Neural cell (in vitro differentiated cells): ENCODE measurements around the gene TIAM2. TPM values are rescaled to one million over a fixed set of nuclear protein-coding genes. Genes with fewer than 3 reads are reported as not detected.

Source experiments
- H2AFZ ChIP-seq: fragments of 200-600, 300-800 bp; sonication (generic), shearing (Covaris generic); 2 replicates; pipeline ENCODE4 v1.6.0; 2014; ENCODE audit warnings: low read depth, mild to moderate bottlenecking, antibody characterized with exemption, low read length, moderate library complexity
- H3F3A ChIP-seq: fragments of 200-600 bp; shearing (Covaris generic); 2 replicates; pipeline ENCODE4 v1.6.1; 2016; ENCODE audit warnings: mild to moderate bottlenecking, moderate library complexity, mixed read lengths, antibody characterized with exemption, low read length; ENCODE audit not compliant: insufficient read depth, poor library complexity, severe bottlenecking
- H3K27ac ChIP-seq: fragments of 200-600, 300-800 bp; sonication (generic), shearing (Covaris generic); 2 replicates; pipeline ENCODE4 v1.5.1; 2014; ENCODE audit warnings: mild to moderate bottlenecking, low read length, moderate library complexity
- H3K27me3 ChIP-seq: fragments of 300-800, 200-600 bp; sonication (generic), shearing (Covaris generic); 2 replicates; pipeline ENCODE4 v1.6.0; 2014; ENCODE audit warnings: mild to moderate bottlenecking, low read depth, low read length, moderate library complexity; ENCODE audit not compliant: insufficient read depth
- H3K36me3 ChIP-seq: fragments of 300-800, 200-600 bp; sonication (generic), shearing (Covaris generic); 2 replicates; pipeline ENCODE4 v1.5.1; 2014; ENCODE audit warnings: mild to moderate bottlenecking, antibody characterized with exemption, low read length, moderate library complexity; ENCODE audit not compliant: insufficient read depth
- H3K4me2 ChIP-seq: fragments of 300-800, 200-600 bp; sonication (generic), shearing (Covaris generic); 2 replicates; pipeline ENCODE4 v1.6.0; 2014; ENCODE audit warnings: mild to moderate bottlenecking, low read length
- H3K4me3 ChIP-seq: fragments of 300-800, 200-600 bp; sonication (generic), shearing (Covaris generic); 2 replicates; pipeline ENCODE4 v1.5.1; 2014; ENCODE audit warnings: mild to moderate bottlenecking, low read length, moderate library complexity
- H3K79me2 ChIP-seq: fragments of 200-600 bp; shearing (Covaris generic); replicated peaks from 2 replicates; pipeline ENCODE4 v1.6.0; 2014; ENCODE audit warnings: mild to moderate bottlenecking, low read length, moderate library complexity; ENCODE audit not compliant: insufficient read depth
- H3K9ac ChIP-seq: fragments of 300-800, 200-600 bp; sonication (generic), shearing (Covaris generic); 2 replicates; pipeline ENCODE4 v1.6.1; 2016; ENCODE audit warnings: mild to moderate bottlenecking, low read length, mixed read lengths
- H3K9me2 ChIP-seq: fragments of 200-600 bp; shearing (Covaris generic); 2 replicates; pipeline ENCODE4 v1.6.1; 2016; ENCODE audit warnings: mild to moderate bottlenecking, low read length, mixed read lengths; ENCODE audit not compliant: insufficient read depth
- H3K9me3 ChIP-seq: fragments of 200-600, 300-800 bp; sonication (generic), shearing (Covaris generic); 2 replicates; pipeline ENCODE4 v1.6.1; 2016; ENCODE audit warnings: mild to moderate bottlenecking, mixed run types, low read length, moderate library complexity, mixed read lengths
- H4K20me1 ChIP-seq: fragments of 200-600 bp; shearing (Covaris generic); 2 replicates; pipeline ENCODE4 v1.6.1; 2016; ENCODE audit warnings: mild to moderate bottlenecking, mixed run types; ENCODE audit not compliant: insufficient read depth
- CTCF ChIP-seq: fragments of 450-650 bp; IDR thresholded peaks from 2 replicates; pipeline ENCODE4 v1.5.1; 2014; ENCODE audit warnings: antibody characterized with exemption, mild to moderate bottlenecking, moderate library complexity; ENCODE audit not compliant: poor library complexity, severe bottlenecking
- EP300 ChIP-seq: fragments of 450-650 bp; conservative IDR thresholded peaks from 2 replicates; pipeline ENCODE4 v1.6.1; 2014; ENCODE audit warnings: antibody characterized with exemption, mild to moderate bottlenecking, moderate library complexity; ENCODE audit not compliant: poor library complexity, severe bottlenecking
- EZH2 ChIP-seq: fragments of 200-600, 300-800 bp; shearing (Covaris generic), sonication (generic); IDR thresholded peaks from 2 replicates; pipeline ENCODE4 v1.6.1; 2014; ENCODE audit warnings: antibody characterized with exemption, low read length, borderline replicate concordance, mild to moderate bottlenecking; ENCODE audit not compliant: insufficient read depth, poor library complexity, severe bottlenecking
- MXI1 ChIP-seq: fragments of 450-650 bp; conservative IDR thresholded peaks from 2 replicates; pipeline ENCODE4 v1.6.1; 2014; ENCODE audit warnings: antibody characterized with exemption, mild to moderate bottlenecking; ENCODE audit not compliant: poor library complexity, severe bottlenecking
- POLR2AphosphoS5 ChIP-seq: IDR thresholded peaks from 2 replicates; pipeline ENCODE4 v1.6.1; 2012
- RAD21 ChIP-seq: fragments of 450-650 bp; conservative IDR thresholded peaks from 2 replicates; pipeline ENCODE4 v1.6.1; 2014; ENCODE audit warnings: antibody characterized with exemption, mild to moderate bottlenecking, moderate library complexity
- SMC3 ChIP-seq: fragments of 450-650 bp; conservative IDR thresholded peaks from 2 replicates; pipeline ENCODE4 v1.6.1; 2014; ENCODE audit warnings: antibody characterized with exemption, mild to moderate bottlenecking, moderate library complexity; ENCODE audit not compliant: poor library complexity
- TAF1 ChIP-seq: IDR thresholded peaks from 2 replicates; pipeline ENCODE4 v1.6.1; 2012; ENCODE audit warnings: low read depth
- polyA plus RNA-seq: library from polyadenylated mRNA; depleted of rRNA; stranded (reverse); fragments of >200 nt; gene quantifications from 2 replicates; pipeline ENCODE4 v1.2.3, GENCODE V29; 2014
- TF ChIP-seq, protein P1 (sequence below): IDR thresholded peaks from 2 replicates; pipeline ENCODE4 v1.6.1; 2012; ENCODE audit warnings: borderline replicate concordance

Gene TIAM2
- polyA plus RNA-seq, 1 donor from 2014 or later: 73.3 TPM

- TF ChIP-seq SMC3 (no peak), POLR2AphosphoS5 (no peak), EZH2 (no peak)
- Histone ChIP-seq H4K20me1 (no peaks in the 10 kb centered on the region), H3K4me3 (no peak overlapping the region), H3K36me3 (no peaks in the 10 kb centered on the region), H3K79me2 (no peaks in the 10 kb centered on the region), H3K9me2 (no peaks in the 10 kb centered on the region), H3K9me3 (no peaks in the 10 kb centered on the region), H3K9ac (no peak overlapping the region), H2AFZ (no peak overlapping the region), H3F3A (no peaks in the 10 kb centered on the region), H3K27ac (no peak overlapping the region), H3K27me3 (no peaks in the 10 kb centered on the region), H3K4me2 (no peak overlapping the region)
Observed at GRCh38 chr6:155270561-155271091, 275.5 kb downstream of the TIAM2 start.

- no peaks in the 10 kb centered on the region for H3K36me3 ChIP-seq
- H3K9me3 ChIP-seq: no peaks in the 10 kb centered on the region
- H3K27me3 ChIP-seq: no peaks in the 10 kb centered on the region
- H3K9me2 ChIP-seq: no peaks in the 10 kb centered on the region
- no peaks in the 10 kb centered on the region for H3K79me2 ChIP-seq
- no peaks in the 10 kb centered on the region for H3F3A ChIP-seq
- H3K27ac ChIP-seq: no peak overlapping the region
- H3K4me3 ChIP-seq: no peak overlapping the region
- no peak overlapping the region for H3K9ac ChIP-seq
- no peak overlapping the region for H2AFZ ChIP-seq
- no peaks in the 10 kb centered on the region for H4K20me1 ChIP-seq
- no peak overlapping the region for H3K4me2 ChIP-seq
- no peak for TF ChIP-seq MXI1
Observed at GRCh38 chr6:155271145-155271544, 276.0 kb downstream of the TIAM2 start.

DNA sequence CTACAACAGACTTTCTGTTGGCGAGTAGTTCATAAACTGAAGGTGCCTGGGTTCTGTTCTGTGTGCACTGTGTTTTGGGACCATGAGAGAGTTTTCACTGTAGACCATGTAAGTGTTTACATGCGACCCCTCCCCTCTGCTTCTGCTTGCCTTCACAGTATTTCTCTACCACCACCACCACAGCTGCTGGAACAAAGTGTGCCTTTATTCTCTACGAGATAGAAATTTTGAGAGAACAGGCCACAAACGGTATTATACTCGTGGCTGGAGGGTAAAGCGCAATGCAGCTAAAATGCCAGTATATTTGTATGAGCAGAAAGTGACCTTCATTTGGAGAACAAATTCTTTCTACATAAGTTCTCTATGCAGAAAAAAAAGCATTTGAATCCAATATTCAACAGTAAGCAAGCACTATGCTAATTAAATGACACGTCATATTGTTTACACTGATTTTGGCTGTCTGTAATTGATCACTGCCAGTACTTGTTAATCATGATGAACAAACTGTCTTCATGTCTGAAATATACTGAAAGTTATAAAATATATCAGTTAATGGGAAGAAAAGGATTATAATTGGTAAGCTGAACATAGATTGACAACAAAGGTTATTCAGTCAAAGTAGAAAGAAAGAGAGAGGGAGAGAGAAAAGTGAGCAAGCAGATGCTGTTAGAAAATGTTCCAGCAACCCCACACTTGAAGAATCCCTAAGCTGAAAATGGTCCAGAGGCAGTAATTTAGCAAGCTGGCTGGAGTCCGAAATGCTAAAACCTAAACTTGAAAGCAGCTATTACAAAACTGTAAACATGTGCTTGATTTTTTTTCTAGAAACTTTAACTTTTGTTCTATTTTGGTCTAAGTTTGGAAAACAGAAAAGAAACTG lies 277.5 kb downstream of the TIAM2 start:
- no peak overlapping the region for H3K9ac ChIP-seq
- H3K36me3 ChIP-seq: no peaks in the 10 kb centered on the region
- H3K4me2 ChIP-seq: no peak overlapping the region
- no peaks in the 10 kb centered on the region for H3K79me2 ChIP-seq
- no peaks in the 10 kb centered on the region for H3F3A ChIP-seq
- no peak overlapping the region for H3K27ac ChIP-seq
- TF ChIP-seq TAF1: no peak
- TF ChIP-seq EP300: no peak
- no peak for TF ChIP-seq RAD21
- TF ChIP-seq, protein P1, sequence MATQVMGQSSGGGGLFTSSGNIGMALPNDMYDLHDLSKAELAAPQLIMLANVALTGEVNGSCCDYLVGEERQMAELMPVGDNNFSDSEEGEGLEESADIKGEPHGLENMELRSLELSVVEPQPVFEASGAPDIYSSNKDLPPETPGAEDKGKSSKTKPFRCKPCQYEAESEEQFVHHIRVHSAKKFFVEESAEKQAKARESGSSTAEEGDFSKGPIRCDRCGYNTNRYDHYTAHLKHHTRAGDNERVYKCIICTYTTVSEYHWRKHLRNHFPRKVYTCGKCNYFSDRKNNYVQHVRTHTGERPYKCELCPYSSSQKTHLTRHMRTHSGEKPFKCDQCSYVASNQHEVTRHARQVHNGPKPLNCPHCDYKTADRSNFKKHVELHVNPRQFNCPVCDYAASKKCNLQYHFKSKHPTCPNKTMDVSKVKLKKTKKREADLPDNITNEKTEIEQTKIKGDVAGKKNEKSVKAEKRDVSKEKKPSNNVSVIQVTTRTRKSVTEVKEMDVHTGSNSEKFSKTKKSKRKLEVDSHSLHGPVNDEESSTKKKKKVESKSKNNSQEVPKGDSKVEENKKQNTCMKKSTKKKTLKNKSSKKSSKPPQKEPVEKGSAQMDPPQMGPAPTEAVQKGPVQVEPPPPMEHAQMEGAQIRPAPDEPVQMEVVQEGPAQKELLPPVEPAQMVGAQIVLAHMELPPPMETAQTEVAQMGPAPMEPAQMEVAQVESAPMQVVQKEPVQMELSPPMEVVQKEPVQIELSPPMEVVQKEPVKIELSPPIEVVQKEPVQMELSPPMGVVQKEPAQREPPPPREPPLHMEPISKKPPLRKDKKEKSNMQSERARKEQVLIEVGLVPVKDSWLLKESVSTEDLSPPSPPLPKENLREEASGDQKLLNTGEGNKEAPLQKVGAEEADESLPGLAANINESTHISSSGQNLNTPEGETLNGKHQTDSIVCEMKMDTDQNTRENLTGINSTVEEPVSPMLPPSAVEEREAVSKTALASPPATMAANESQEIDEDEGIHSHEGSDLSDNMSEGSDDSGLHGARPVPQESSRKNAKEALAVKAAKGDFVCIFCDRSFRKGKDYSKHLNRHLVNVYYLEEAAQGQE: no peak
- no peak for TF ChIP-seq POLR2AphosphoS5
- TF ChIP-seq SMC3: no peak
- no peak for TF ChIP-seq MXI1
- TF ChIP-seq CTCF: no peak
- TF ChIP-seq EZH2: no peak
- no peaks in the 10 kb centered on the region for H3K9me3 ChIP-seq
- H3K27me3 ChIP-seq: no peaks in the 10 kb centered on the region
- H4K20me1 ChIP-seq: no peaks in the 10 kb centered on the region
- no peaks in the 10 kb centered on the region for H3K9me2 ChIP-seq
- H3K4me3 ChIP-seq: no peak overlapping the region
- no peak overlapping the region for H2AFZ ChIP-seq
